Activated naive CD8-positive, alpha-beta T cell treated with anti-CD3 and anti-CD28 coated beads, Interleukin-2, amount 50 U/mL, for 16 hours (primary cell): ENCODE measurements around the gene MAD1L1.

ENCODE experiments used
- DNase-seq: peaks from one replicate; pipeline ENCODE4 v3.0.0-alpha.2; 2020; ENCODE audit warnings: low read depth, low spot score

The MAD1L1 gene

GRCh38 chr7:2033586-2034135 is 199.1 kb downstream of the MAD1L1 start:
- no peak for DNase-seq

- no peak for DNase-seq
Measured at GRCh38 chr7:2032876-2033407, 199.8 kb downstream of the MAD1L1 start.

- no peak for DNase-seq
Measured at GRCh38 chr7:2032030-2032875, 200.5 kb downstream of the MAD1L1 start.

- DNase-seq, result no peak
Measured at GRCh38 chr7:2031451-2031845, 201.3 kb downstream of the MAD1L1 start.

GRCh38 chr7:2030475-2031450 is 202.0 kb downstream of the MAD1L1 start:
- DNase-seq, result no peak

- no peak for DNase-seq
Measured at GRCh38 chr7:2029936-2030335, 202.8 kb downstream of the MAD1L1 start.

GRCh38 chr7:2029211-2029905 is 203.4 kb downstream of the MAD1L1 start:
- no peak for DNase-seq

- DNase-seq, result no peak
Measured at GRCh38 chr7:2028733-2029132, 204.0 kb downstream of the MAD1L1 start.

GRCh38 chr7:2025188-2025587 is 207.6 kb downstream of the MAD1L1 start:
- no peak for DNase-seq

GRCh38 chr7:2024567-2024918 is 208.2 kb downstream of the MAD1L1 start:
- no peak for DNase-seq

GRCh38 chr7:2023877-2024566 is 208.7 kb downstream of the MAD1L1 start:
- DNase-seq, result no peak

GRCh38 chr7:2022737-2023250 is 210.0 kb downstream of the MAD1L1 start:
- DNase-seq, result no peak

GRCh38 chr7:2022021-2022409 is 210.7 kb downstream of the MAD1L1 start:
- no peak for DNase-seq

- no peak for DNase-seq
Measured at GRCh38 chr7:2019711-2020511, 212.8 kb downstream of the MAD1L1 start.

- DNase-seq, result no peak
Measured at GRCh38 chr7:2019461-2019710, 213.4 kb downstream of the MAD1L1 start.

- no peak for DNase-seq
Measured at GRCh38 chr7:2018569-2019460, 213.9 kb downstream of the MAD1L1 start.

- no peak for DNase-seq
Measured at GRCh38 chr7:2017914-2018568, 214.7 kb downstream of the MAD1L1 start.

- no peak for DNase-seq
Measured at GRCh38 chr7:2017481-2017891, 215.3 kb downstream of the MAD1L1 start.
